Measurements from ENCODE around the gene AP1S2. TPM values are rescaled to one million over a fixed set of nuclear protein-coding genes. Genes with fewer than 3 reads are reported as not detected.

The AP1S2 gene
- total and polyA plus RNA-seq, 2 of the 8 experiments (the other 6 are each of a cell fraction or from before 2014, with no cell fraction given), result 88.2 to 237 TPM

DNA sequence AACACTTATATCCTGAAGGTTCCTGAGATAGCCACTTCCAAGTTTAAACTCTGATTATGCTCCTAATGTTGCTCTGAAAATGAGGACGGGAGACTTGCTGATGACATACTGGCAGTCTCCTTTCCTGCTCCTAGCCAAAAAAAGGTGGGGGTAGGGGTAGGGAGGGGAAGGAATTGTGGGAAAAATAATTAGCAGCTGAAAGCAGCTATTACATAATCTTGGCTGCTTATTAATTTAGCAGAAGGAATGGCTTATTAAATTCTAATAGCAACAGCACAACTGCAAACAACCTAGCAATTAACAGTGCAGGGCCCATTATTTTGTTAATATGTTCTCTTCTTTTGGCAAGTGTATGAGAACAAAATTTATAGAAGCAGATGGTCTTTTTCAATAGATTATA is 2.0 kb upstream of the AP1S2 start:
- CTCF ChIA-PET (ENCODE audit: partially characterized antibody), result no interaction called here
- no peak overlapping the region for H2AFZ ChIP-seq (ENCODE audit: low read length)
- DNase-seq (ENCODE audit: low read depth in 1 of 2, low spot score in 2 of 2), result no peak
- no peaks in the 10 kb centered on the region for H3K79me1 ChIP-seq (ENCODE audit: low read depth, low read length)
- no peak overlapping the region for H3K4ac ChIP-seq (replicated peaks; ENCODE audit: insufficient read length, low read depth, low read length)
- 60% methylated on average over 1 of the region's 1 CpG; no CpG with 5 or more reads in 1 of the 2 experiments for WGBS, 2 experiments (ENCODE audit: extremely low coverage in 1 of 2, insufficient coverage in 1 of 2, insufficient read length in 1 of 2, insufficient replicate concordance in 2 of 2, low coverage in 1 of 2, low lambda C conversion rate in 2 of 2, missing lambda C conversion rate in 1 of 2)
- TF ChIP-seq CHD2 (IDR thresholded peaks at IDR 0.05; ENCODE audit: low read length) (no peak), SIN3A (conservative IDR thresholded peaks at IDR 0.05 in 1 of 2, IDR thresholded peaks at IDR 0.05 in 1 of 2; ENCODE audit: low read depth in 1 of 2, low read length in 2 of 2) (no peak), SIRT6 (IDR thresholded peaks at IDR 0.05; ENCODE audit: low read length) (no peak)
- H3K27ac ChIP-seq (ENCODE audit: low read depth, low read length), result no peak overlapping the region
- no peak overlapping the region for H2BK15ac ChIP-seq (ENCODE audit: low read length)
- no peak overlapping the region for H2BK20ac ChIP-seq (ENCODE audit: low read length)
- no peaks in the 10 kb centered on the region for H3K9me3 ChIP-seq (ENCODE audit: insufficient read depth in 2 of 2, low read depth in 1 of 2, low read length in 1 of 2)
- peak overlapping the region in 1 of 4 experiments; percentile 99; a peak in 2 of 8 replicates for H3K4me3 ChIP-seq (ENCODE audit: extremely low read depth in 1 of 4, insufficient read depth in 2 of 4, low read depth in 3 of 4, low read length in 4 of 4)
- no peaks in the 10 kb centered on the region for H3K27me3 ChIP-seq (replicated peaks in 1 of 4; ENCODE audit: control insufficient read depth in 3 of 4, extremely low read depth in 1 of 4, insufficient read depth in 3 of 4, low read length in 3 of 4)
- H2BK12ac ChIP-seq (ENCODE audit: low read depth, low read length), result no peak overlapping the region
- peaks cover 8 to 27% of the 10 kb centered on the region in 2 experiments for H3K79me2 ChIP-seq (ENCODE audit: control insufficient read depth in 1 of 2, insufficient read depth in 2 of 2, low read length in 2 of 2)
- H4K8ac ChIP-seq (ENCODE audit: extremely low read depth, insufficient read depth, low read length), result no peak overlapping the region
- H4K5ac ChIP-seq (ENCODE audit: insufficient read length, low read depth, low read length), result no peak overlapping the region
- H2BK5ac ChIP-seq (ENCODE audit: low read depth, low read length), result no peak overlapping the region
- no peak overlapping the region for H3K14ac ChIP-seq (ENCODE audit: insufficient read length)
- H3K18ac ChIP-seq (ENCODE audit: extremely low read depth, low read length), result no peak overlapping the region
- no peak for FAIRE-seq
- POLR2A ChIA-PET (ENCODE audit: partially characterized antibody), result interaction anchor here (0.8 to 0.9 kb wide), 3 partner anchors 21 to 124 kb away, joined by 3 read pairs; no protein-coding TSS in a partner anchor
- no peak overlapping the region for H3K9ac ChIP-seq (replicated peaks in 1 of 4; ENCODE audit: extremely low read depth in 1 of 4, low read depth in 3 of 4, low read length in 3 of 4)
- peaks cover 0 to 3% of the 10 kb centered on the region in 2 experiments for H4K20me1 ChIP-seq (replicated peaks in 1 of 2; ENCODE audit: control insufficient read depth in 1 of 2, insufficient read depth in 2 of 2, low read length in 2 of 2)
- H3K56ac ChIP-seq (replicated peaks; ENCODE audit: insufficient read length, low read depth, low read length), result no peak overlapping the region
- no peak overlapping the region for H3K23ac ChIP-seq (ENCODE audit: insufficient read length)
- H2BK120ac ChIP-seq (replicated peaks; ENCODE audit: low read depth, low read length), result no peak overlapping the region
- no peak overlapping the region for H2AK5ac ChIP-seq (ENCODE audit: low read depth, low read length)
- H3K36me3 ChIP-seq (ENCODE audit: control insufficient read depth in 2 of 4, insufficient read depth in 4 of 4, low read length in 3 of 4), result peaks cover 0 to 21% (median 1%) of the 10 kb centered on the region in 4 experiments; a peak in 1 of 8 replicates
- peaks cover 0 to 2% (median 0%) of the 10 kb centered on the region in 4 experiments; a peak in 2 of 7 replicates for H3K4me1 ChIP-seq (replicated peaks in 1 of 4; ENCODE audit: control insufficient read depth in 3 of 4, insufficient read depth in 4 of 4, low read length in 3 of 4)
- peak overlapping the region; percentile 32 to 88 for H3K4me2 ChIP-seq (ENCODE audit: insufficient read depth in 1 of 2, low read depth in 2 of 2, low read length in 2 of 2)
- H4K91ac ChIP-seq (replicated peaks; ENCODE audit: insufficient read length, low read length), result no peak overlapping the region
- H3K23me2 ChIP-seq (ENCODE audit: low read depth, low read length), result peaks cover 8% of the 10 kb centered on the region; the same call in 1 of the 2 replicates
